CD4-positive, alpha-beta T cell treated with Interleukin-4 for 1 hour (primary cell): ENCODE data around the gene THOC6.
A peak's percentile ranks its signal among the peaks of the same experiment; 100 is the strongest.
"Not testable (repeated sequence)": the region's sequence is repeated elsewhere in the genome, so short reads cannot be mapped to it uniquely, and the experiment has no call there.

Experiments used
- DNase-seq, 2 donors: peaks; one replicate each; pipeline ENCODE4 v3.0.0-alpha.2; 2020 to 2022

The THOC6 gene

DNA sequence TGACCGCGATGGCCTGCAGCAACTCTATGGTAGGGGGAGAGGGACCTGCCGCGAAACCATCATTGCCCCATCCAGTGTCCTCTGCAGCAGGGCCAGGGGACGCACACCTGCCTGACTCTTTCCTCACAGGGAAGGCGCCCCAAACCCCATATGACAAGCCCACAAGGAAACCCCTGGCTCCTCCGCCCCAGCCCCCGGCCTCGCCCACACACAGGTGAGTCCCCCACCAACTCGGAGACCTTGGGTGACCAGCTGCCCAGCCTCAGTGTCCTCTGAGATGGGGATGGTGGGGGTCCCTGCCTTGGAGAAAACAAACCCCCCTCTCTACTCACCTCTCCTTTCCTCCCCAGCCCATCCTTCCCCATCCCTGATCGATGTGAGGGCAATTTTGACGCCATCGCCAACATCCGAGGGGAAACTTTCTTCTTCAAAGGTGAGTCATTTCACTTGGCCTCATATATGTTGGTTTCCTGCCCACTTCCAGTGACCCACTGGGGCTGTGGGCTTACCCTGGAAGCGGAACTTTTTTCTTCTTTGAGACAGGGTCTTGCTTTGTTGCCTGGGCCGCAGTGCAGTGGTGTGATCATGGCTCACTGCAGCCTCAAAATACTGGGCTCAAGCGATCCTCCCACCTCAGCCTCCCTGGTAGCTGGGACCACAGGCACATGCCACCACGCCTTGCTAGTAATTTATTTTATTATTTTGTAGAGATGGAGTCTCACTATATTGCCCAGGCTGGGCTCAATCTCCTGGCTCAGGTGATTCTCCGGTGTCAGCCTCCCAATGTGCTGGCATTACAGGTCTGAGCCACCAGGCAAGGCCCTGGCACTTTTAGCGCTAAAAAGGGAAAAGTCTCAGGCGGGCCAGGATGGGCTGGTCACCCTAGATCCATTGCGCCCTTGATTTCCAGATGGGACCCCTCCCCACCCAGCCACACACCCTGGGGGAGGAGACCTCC is 33.6 kb downstream of the THOC6 start:
- DNase-seq = no peak

DNA sequence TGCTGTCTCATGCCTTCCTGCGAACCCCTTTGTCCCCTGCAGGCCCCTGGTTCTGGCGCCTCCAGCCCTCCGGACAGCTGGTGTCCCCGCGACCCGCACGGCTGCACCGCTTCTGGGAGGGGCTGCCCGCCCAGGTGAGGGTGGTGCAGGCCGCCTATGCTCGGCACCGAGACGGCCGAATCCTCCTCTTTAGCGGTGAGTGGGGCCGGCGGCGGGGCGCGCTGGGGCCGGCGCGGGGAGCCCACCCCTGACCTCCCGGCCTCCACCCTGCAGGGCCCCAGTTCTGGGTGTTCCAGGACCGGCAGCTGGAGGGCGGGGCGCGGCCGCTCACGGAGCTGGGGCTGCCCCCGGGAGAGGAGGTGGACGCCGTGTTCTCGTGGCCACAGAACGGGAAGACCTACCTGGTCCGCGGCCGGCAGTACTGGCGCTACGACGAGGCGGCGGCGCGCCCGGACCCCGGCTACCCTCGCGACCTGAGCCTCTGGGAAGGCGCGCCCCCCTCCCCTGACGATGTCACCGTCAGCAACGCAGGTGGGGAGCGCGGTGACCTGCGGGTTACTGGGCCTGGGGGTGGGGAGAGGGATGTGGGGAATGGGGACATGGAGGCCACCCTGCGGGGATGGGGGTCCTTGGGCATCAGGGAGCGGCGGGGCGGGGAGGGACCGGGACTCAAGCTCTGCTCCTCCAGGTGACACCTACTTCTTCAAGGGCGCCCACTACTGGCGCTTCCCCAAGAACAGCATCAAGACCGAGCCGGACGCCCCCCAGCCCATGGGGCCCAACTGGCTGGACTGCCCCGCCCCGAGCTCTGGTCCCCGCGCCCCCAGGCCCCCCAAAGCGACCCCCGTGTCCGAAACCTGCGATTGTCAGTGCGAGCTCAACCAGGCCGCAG is 34.5 kb downstream of the THOC6 start:
- DNase-seq = peak; percentile 51

DNA sequence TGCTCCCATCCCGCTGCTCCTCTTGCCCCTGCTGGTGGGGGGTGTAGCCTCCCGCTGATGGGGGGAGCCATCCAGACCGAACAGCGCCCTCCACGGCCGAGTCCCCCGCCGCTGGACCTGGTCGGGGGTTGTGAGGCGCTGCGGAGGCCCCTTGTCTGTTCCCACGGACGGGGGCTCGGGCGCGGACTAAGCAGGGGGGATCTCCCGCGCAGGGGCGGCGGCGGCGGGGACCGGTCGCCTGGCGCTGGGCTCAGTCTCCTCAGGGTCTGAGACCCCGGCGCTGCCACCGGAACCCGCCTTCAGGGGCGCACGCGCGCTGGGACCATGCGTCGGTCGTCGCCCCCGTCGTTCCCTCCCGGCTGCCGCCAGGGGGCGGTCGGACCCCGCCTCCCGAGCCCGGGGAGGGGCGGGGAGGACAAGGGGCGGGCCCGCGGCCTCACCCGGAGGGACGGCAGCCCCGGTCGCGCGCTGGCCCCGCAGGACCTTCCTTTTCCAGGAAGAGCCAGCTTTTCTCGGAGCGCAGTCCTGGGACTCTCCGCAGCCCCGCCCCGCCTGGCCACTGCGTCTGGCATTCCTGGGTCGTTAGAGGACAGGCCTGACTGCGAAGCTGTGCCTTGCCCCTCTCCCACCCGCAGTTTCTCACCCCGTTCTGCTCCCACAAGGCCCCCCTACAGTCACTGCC is 35.3 kb downstream of the THOC6 start:
- DNase-seq = peak; percentile 85 to 89

DNA sequence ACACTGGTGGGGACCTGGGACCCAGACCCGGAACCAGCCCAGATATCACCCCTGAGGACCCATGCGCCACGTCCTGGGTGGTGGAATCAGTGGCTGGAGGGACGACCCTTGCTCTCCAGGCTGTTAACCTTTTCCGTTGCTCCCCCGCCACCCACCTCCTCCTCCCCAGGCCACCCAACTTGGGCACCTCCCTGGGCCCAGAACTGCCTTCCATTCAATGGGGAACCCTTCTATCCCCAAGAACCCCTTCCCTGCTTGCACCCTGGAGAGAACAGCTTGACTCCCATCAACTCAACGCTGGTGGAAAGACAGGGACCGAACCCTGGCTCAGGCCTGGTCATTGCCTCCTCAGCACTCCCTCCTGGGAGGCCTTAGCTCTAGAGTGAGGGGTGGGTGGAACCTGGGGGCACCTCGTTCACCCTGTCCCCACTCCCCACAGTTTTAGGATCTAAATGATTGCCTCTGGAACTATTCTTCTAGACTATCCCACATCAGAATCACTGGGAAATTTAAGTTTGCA is 35.9 kb downstream of the THOC6 start:
- DNase-seq = no peak

DNA sequence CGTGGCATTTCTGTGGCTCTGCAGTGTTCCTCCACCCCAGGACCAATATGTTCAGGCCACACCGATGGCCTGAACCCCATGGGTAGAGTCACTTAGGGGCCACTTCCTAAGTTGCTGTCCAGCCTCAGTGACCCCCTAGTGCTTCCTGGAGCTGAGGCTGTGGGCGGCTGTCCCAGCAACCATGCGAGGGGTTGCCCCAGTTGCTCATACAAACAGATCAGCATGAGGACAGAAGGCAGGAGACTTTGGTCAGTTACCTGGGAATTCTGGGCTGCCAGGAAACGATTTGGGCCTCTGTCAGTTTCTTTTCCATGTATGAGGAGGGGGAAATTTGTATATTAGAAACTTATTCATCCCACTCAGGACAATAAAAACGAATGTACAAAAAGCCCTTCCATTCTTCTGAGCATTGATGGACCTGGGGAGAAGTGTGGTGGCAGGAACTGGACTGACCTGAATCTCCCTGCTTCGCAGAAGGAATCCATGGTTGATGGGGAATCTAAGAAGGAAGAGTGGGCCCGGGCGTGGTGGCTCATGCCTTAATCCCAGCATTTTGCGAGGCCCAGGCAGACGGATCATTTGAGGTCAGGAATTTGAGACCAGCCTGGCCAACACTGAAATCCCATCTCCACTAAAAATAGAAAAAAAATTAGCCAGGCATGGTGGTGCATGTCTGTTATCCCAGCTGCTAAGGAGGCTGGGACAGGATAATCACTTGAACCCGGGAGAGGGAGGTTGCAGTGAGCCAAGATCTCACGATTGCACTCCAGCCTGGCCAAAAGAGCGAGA is 36.7 kb downstream of the THOC6 start:
- no peak for DNase-seq

DNA sequence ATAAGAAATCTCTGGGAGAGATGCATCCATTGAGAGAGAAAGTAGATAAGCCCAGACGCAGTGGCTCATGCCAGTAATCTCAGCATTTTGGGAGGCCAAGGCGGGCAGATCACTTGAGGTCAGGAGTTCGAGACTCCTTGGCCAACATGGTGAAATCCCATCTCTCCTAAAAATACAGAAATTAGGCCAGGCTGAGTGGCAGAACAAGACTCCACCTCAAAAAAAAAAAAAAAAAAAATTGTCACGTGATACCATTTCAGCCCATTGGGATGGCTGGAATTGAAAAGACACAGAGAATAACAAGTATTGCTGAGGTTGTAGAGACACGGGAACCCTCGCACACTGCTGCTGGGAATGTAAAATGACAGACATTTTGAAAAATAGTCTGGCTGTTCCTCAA is 38.7 kb downstream of the THOC6 start:
- no peak for DNase-seq

DNA sequence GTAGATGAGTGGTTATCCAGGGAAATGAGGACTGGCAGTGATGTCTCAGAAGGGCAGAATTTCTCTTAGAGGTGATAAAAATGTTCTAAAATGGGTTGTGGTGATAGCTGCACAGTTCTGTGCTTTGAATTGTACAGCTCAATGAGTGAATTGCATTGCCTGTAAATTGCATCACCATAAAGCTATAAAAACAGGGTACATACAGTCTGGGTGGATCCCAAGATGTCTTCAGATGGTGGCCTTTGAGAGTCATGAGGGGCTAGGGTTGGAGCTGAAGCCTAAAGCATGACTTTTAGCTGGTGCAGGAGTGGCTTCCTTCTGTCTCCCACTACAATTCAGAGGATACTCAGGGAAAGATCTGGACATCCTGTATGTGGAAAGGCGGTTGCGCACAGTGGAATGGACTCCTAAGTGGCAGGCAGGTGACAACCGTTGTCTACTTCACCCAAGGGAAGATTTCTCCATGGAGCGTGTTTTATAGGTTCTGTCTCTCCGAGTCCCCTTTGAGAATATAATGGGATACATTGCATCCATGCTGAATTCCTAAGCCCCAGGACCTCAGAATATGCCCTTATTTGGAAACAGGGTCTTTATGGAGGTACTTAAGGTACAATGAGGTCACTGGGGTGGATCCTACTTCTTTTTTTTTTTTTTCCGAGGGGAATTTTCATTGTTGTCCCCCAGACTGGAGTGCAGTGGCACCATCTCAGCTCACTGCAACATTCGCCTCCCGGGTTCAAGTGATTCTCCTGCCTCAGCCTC is 40.0 kb downstream of the THOC6 start:
- no peak for DNase-seq

DNA sequence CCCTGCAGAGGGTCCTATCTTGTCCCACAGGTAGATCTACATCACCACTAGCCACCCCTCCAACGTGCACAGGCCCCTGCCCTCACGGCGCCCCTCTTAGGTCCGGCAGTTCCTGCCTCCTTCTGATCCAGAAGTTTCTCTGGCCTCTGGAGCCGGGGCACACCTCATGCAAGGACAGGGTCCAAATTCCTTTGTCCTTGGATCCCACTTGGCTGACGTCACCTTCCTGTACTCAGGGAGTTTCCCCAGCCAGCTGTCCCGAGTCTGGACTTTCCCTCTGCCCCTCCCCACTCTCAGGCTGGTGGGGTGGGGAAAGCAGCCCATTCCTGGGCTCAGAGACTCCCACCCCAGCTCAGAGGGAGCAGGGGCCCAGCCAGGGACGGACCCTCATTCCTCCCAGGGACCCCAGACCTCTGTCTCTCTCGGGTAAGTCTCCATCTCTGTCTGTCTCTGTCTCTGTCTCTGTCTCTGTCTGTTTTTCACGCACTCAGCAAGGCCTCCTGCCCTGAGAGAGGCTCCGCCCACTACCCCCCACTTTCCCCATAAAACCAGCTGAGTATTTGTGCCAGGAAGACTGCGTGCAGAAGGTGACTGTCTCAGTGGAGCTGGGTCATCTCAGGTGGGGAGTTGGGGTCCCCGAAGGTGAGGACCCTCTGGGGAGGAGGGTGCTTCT is 41.4 kb downstream of the THOC6 start, which contains the start of gene IL32:
Gene IL32 (plus strand): TSS at position 572 of the 673 bp plus-strand sequence. CDS start 172 bp downstream, outside the sequence.
- peak; percentile 72 to 88 for DNase-seq

DNA sequence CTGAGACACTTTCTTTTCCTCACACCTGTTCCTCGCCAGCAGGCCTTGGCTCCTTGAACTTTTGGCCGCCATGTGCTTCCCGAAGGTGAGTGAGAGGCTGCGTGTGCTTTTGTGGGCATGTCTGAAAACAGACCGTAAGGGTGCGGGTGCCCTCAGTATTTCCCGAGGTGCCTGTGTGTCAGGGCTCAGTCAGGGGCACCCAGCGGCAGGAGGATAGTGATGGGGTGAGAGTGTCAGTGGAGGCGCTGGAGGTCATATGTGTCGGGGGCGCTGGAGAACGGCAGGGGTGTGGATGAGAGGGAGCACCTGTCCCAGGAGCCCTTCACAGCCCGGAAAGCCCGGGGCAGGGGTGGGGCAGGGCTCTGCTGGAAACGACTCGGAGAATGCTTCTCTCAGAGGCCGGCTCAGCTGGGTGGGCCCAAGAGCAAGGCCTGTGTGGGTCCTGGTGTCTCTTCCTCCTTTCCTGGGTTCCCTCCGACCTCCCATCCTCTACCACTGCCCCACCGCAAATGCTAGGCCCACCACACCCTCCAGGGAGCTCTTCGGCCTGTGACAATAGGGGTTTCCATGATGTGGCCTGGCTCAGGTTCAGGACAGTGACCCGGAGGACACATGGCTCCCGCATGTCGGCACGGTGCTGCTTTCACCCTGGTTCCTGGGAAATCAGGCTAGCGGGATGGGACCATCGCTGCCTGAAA is 42.1 kb downstream of the THOC6 start:
- DNase-seq = no peak

DNA sequence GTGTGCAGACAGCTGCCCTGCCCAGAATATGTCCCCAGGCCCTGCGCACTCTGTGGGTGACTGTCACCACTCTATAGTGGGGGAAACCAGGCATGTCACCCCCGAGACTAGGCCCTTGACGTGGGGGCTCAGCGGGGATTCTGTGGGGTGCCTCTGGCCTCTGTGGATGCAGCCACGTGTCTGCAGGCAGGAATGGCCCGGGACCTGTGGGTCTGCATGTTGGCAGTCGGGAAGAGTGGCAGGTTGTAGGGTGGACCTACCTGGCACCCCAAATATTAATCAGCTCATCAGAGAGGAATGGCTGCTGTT is 42.6 kb downstream of the THOC6 start:
- no peak for DNase-seq

DNA sequence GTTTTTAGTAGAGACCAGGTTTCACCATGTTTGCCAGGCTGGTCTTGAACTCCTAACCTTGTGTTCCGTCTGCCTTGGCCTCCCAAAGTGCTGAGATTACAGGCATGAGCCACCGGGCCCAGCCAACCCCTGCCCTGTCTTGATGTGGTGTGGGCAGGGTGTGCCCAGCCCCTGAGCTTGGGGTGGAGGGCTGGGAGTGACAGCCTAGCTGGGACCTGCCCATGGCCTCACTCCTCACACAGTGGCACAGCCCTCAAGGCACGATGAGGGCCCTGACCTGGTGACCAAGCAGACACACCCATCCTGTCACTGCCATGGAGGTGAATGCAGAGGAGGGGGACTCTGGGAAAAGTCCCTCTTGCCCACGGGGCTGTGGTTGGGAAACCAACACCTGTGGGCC is 44.7 kb downstream of the THOC6 start:
- DNase-seq = peak in 1 of 2 donors; percentile 46

DNA sequence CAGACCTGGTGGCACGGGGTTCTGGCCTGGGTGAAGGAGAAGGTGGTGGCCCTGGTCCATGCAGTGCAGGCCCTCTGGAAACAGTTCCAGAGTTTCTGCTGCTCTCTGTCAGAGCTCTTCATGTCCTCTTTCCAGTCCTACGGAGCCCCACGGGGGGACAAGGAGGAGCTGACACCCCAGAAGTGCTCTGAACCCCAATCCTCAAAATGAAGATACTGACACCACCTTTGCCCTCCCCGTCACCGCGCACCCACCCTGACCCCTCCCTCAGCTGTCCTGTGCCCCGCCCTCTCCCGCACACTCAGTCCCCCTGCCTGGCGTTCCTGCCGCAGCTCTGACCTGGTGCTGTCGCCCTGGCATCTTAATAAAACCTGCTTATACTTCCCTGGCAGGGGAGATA is 45.3 kb downstream of the THOC6 start:
- not testable (repeated sequence) for DNase-seq

DNA sequence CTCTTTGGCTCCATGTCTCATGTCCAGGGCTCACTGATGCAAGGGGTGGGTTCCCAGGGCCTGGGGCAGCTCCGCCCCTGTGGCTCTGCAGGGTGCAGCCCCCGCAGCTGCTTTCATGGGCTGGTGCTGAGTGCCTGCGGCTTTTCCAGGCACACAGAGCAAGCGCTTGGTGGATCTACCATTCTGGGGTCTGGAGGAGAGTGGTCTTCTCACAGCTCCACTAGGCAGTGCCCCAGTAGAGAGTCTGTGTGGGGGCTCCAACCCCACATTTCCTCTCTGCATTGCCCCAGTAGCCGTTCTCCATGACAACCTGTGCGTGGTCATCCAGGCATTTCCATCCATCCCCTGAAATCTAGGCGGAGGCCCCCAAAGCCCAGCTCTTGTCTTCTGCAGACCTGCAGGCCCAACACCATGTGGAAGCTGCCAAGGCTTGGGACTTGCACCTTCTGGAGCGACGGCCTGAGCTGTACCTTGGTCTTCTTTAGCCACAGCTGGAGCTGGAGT is 46.8 kb downstream of the THOC6 start:
- DNase-seq = peak in 1 of 2 donors; percentile 48

DNA sequence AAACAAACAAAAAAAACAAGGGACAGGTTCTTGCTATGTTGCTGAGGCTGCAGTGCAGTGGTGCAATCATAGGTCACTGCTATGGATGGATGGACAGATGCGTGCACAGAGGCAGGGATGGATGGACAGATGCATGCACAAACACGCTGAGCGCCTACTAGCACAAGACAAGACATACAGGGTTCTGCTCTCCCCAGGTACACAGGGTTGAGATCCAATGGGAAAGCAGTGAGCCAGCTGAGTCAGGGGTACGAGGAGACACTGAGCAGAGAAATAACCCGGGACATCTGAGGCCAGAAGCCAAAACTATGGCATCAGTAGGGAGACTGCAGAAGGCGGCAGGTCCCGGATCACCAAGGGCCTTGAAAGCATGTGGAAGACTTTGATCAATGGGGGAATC is 47.8 kb downstream of the THOC6 start:
- DNase-seq = peak in 1 of 2 donors; percentile 37

DNA sequence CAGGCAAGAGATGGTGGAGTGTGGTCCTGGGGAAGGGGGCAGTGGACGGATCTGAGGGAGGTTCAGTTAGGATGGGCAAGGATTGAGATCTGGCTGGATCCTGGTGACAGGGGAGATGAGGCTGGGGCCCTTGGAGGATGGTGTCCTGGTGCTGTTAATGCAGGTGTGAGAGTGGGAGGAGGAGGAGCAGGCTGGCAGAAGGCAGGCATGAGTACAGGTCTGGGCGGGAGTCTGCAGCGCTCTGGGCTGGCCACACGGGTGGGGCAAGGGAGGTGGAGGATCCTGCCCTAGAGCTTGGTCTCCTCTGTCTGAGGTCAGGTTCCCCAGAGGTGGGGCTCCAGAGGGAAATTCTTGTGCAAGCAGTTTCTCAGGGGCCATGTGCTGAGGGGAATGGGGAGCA is 48.3 kb downstream of the THOC6 start:
- peak in 1 of 2 donors; percentile 53 for DNase-seq

DNA sequence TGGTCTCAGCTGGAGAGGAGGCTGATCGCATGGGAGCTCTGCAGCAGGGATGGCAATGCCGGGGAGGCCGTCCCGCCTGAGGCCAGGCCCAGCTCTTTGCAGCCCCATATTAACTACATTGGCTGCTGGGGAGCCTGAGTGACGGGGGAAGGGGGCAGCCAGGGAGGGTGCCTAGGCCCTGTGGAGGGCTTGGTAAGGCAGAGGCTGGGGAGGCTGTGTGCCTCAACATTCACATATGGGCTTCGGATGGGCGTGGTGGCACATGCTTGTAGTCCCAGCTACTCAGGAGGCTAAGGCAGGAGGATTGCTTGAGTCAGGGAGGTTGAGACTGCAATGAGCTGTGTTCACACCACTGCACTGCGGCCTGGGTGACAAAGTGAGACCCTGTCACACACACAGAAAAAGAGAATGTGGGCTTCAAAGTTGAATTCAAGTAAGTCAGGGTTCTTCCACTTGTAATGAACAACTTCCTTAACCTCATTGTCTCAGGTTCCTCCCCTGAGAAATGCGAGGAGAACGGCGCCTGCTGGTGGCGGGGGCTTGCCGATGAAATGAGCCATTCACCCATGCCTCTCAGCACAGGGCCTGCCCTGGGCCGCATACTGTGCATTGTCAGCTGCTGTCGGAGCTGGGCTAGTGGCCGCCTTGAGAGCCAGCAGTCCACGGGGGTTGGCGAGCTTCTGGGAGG is 48.9 kb downstream of the THOC6 start:
- DNase-seq = peak in 1 of 2 donors; percentile 62

DNA sequence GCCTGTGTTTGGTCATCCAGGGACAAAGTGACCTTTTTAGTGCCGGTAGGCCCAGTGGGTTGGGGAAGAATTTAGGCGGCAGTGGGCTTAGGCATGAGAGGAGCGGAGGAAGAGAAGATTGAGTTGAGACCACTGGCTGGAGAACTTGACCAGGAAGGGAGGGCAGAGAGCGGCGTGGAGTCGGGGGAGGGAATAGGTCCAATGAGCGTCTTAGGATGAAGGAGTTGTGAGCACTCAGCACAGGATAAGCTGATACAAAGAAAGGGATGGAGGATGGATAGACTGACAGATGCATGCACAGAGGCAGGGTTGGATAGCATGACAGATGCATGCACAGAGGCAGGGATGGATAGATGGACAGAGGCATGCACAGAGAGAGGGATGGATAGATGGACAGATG is 49.6 kb downstream of the THOC6 start:
- no peak for DNase-seq

DNA sequence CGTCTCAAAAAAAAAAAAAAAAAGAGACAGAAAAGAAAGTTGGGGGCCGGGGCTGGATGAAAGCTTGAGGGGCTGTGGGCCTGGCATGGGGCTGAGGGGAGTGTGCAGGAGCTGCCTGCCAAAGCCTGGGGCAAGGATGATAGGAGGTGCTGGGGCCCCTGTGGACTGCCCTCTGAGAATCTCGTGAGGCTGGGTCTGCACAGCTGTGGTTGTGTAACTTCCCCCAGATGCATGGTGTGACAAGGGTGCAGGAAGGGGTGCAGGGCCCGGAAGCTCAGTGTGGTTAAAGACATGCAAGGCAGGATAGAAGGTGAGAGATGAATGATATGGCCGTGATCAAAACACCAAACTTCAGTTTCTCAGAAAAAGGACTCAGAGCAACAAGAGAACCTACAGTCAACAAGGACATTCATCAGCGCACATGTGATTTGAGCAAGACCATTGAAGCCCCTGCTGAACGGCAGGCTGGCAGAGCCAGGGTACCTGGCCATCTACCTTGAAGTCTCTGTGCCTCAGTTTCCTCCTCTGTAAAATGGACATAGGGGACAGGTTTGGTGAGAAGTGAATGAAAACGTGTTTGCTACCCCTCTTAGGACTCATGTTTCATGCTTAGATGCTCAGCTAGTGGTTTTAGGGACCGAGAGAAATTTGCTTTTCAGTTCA is 51.2 kb downstream of the THOC6 start:
- DNase-seq = peak; percentile 85 to 90

DNA sequence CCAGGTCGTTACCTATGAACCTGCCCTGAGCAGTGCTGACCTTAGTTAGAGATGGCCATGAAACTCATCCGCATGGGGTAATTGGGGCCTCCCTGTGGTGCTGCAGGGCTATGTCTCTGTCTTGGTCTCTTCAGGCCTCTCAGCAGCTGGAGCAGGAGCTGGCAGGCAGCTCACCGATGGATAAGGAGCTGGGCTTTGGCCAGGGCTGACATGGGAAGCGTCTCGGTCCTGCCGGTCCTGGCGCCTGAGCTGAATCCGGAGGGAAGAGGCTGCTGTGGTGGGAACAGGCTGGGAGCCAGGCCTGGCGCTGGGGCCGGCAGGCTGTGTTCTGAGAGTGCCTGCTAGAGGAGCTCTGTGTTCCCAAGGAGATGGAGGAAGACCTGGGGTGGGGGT is 51.7 kb downstream of the THOC6 start:
- DNase-seq = no peak
